Activated T-helper 17 cell treated with anti-CD3 and anti-CD28 coated beads, Interleukin-2, amount 50 U/mL, for 72 hours (primary cell): Measurements from ENCODE around the gene PRRC1. TPM values are rescaled to one million over a fixed set of nuclear protein-coding genes. Genes with fewer than 3 reads are reported as not detected.

Experiments
- ATAC-seq: fragments of 150-1000 bp; cut with Tn5 transposase; replicated peaks from 2 replicates; pipeline ENCODE4 v1.10.0; 2021; ENCODE audit warnings: mild to moderate bottlenecking, moderate library complexity
- H3K27ac Mint-ChIP-seq: one replicate; pipeline ENCODE4 v1.8.0; 2022; ENCODE audit warnings: mixed read lengths
- H3K27me3 Mint-ChIP-seq: one replicate; pipeline ENCODE4 v1.8.0; 2022; ENCODE audit warnings: mixed read lengths
- H3K36me3 Mint-ChIP-seq: one replicate; pipeline ENCODE4 v1.8.0; 2022; ENCODE audit warnings: low read depth, mild to moderate bottlenecking, mixed read lengths
- H3K4me1 Mint-ChIP-seq: one replicate; pipeline ENCODE4 v1.8.0; 2022; ENCODE audit warnings: mixed read lengths
- H3K4me3 Mint-ChIP-seq: one replicate; pipeline ENCODE4 v1.8.0; 2022; ENCODE audit warnings: mild to moderate bottlenecking, mixed read lengths
- H3K9me3 Mint-ChIP-seq: one replicate; pipeline ENCODE4 v1.8.0; 2022; ENCODE audit warnings: mixed read lengths
- total RNA-seq, 2 donors: library from RNA; stranded (reverse); gene quantifications; one replicate each; pipeline ENCODE4 v1.2.3, GENCODE V29; 2022

The PRRC1 gene
- total RNA-seq, 2 donors from 2014 or later = 31.3 to 39.1 TPM

DNA sequence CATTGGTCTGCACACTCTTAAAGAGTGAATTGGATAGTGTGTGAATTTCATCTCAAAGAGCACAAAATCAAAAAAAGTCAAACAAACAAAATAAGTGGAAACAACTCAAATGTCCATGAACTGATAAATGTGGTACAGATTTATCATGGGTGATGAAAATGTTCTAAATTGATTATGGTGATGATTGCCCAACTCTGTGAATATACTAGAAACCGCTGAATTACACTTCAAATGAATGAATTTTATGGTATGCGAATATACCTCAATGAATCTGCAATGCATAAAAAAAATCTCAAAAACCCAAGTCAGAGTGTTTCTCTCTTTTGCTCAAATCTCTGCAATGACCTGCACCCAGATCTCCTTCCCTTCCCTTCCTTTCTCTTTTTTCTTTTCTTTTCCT, 64.0 kb downstream of the PRRC1 start:
- Mint-ChIP-seq H3K27ac (no peak overlapping the region), H3K4me3 (no peak overlapping the region), H3K9me3 (no peaks in the 10 kb centered on the region), H3K4me1 (no peaks in the 10 kb centered on the region), H3K36me3 (no peaks in the 10 kb centered on the region), H3K27me3 (peaks cover 3% of the 10 kb centered on the region)
- no peak for ATAC-seq

DNA sequence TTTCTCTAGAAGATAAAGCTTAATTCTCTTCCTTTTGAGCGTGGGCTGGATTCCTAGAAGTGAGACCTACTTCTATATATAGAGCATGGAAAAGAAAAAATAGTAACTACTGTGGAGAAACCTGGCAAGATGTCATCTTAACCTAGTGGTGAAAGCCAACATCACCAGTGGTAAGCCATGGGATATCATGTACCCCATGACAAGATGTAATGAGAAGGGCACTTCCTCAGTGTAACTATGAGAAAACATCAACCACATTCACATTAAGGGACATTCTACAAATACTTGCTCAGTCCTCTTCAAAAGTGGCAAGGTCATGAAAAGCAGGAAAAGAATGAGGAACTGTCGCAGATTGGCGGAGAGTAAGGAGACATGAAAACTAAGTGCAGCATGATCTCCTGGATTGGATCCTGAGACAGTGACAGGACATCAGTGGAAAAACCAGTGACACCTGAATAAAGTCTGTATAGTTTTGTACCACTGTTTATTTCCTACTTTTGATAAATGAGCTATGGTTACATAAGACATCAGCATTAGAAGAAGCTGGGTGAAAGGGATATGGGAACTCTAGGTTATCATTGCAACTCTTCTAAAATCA, 65.4 kb downstream of the PRRC1 start:
- no peaks in the 10 kb centered on the region for H3K4me1 Mint-ChIP-seq
- no peak overlapping the region for H3K27ac Mint-ChIP-seq
- peaks cover 3% of the 10 kb centered on the region for H3K27me3 Mint-ChIP-seq
- H3K4me3 Mint-ChIP-seq = no peak overlapping the region
- H3K9me3 Mint-ChIP-seq = no peaks in the 10 kb centered on the region
- ATAC-seq = no peak
- H3K36me3 Mint-ChIP-seq = no peaks in the 10 kb centered on the region

DNA sequence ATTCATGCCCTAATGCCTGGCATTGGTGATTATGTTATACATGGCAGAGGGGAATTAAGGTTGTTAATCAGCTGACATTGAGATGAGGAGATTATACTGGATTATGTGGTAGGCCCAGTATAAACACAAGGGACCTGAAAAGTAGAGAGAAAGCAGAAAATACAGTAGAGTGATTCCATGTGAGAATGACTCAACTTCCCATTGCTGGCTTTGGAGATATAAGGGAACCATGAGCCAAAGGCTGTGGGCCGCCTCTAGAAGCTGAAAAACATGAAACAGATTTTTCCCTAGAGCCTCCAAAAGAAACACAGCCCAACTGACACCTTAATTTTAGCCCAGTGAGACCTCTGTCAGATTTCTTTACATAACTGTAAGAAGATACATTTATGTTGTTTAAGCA, 66.4 kb downstream of the PRRC1 start:
- Mint-ChIP-seq H3K27ac (no peak overlapping the region), H3K36me3 (no peaks in the 10 kb centered on the region), H3K4me3 (no peak overlapping the region), H3K27me3 (peaks cover 3% of the 10 kb centered on the region), H3K9me3 (no peaks in the 10 kb centered on the region), H3K4me1 (no peaks in the 10 kb centered on the region)
- no peak for ATAC-seq

DNA sequence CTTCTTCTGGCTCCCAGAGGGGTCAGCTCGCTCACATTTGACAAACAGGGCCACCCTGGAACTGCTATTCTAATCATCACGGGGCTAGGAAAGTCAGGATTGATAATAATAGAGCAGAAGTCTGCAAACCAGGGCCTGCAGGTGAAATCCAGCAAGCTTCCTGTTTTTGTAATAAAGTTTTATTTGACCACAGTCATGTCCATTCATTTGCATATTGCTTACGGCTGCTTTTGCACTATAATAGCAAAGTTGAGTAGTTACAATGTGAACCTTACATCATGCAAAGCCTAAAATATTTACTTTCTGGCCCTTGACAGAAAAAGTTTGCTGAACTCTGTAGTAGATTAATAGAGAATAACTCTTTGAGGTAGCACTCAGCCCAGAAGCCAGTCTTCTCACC, 68.2 kb downstream of the PRRC1 start:
- H3K4me1 Mint-ChIP-seq = no peaks in the 10 kb centered on the region
- H3K27me3 Mint-ChIP-seq = peaks cover 3% of the 10 kb centered on the region
- ATAC-seq = no peak
- H3K36me3 Mint-ChIP-seq = no peaks in the 10 kb centered on the region
- H3K4me3 Mint-ChIP-seq = no peak overlapping the region
- H3K9me3 Mint-ChIP-seq = no peaks in the 10 kb centered on the region
- H3K27ac Mint-ChIP-seq = no peak overlapping the region

DNA sequence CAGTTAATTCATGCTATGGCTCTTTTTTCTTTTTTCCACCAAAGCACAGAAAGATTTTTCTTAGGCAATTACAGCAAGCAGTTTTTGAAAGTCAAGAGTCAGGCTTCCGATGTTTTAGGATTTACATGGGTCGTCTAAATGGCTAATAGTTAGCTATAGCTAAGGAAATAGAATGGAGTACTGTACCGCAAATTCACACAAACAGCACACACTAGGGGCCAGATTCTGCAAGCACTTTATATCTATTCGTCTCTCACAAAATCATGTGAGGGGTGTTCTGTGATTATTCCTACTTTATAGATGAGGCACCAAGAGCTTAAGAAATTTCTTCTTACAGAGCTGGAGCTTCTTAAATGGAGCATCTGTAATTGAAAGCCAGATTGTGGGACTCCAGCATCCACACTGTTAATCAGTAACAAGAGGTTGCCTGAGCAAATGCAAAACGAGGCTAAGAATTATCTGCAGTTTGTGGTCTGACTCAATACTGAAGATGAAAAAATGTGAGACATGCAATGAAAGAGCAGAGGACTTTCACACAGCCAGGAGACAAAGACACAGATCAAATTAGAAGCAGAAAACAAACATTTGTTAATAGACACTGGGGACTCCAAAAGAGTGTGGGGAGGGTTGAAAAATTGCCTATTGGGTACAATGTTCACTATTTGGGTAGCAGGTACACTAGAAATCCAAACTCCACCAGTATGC, 68.8 kb downstream of the PRRC1 start:
- ATAC-seq = peak; percentile 56
- no peak overlapping the region for H3K4me3 Mint-ChIP-seq
- H3K9me3 Mint-ChIP-seq = no peaks in the 10 kb centered on the region
- peaks cover 3% of the 10 kb centered on the region for H3K27me3 Mint-ChIP-seq
- H3K36me3 Mint-ChIP-seq = no peaks in the 10 kb centered on the region
- H3K4me1 Mint-ChIP-seq = no peaks in the 10 kb centered on the region
- H3K27ac Mint-ChIP-seq = no peak overlapping the region

DNA sequence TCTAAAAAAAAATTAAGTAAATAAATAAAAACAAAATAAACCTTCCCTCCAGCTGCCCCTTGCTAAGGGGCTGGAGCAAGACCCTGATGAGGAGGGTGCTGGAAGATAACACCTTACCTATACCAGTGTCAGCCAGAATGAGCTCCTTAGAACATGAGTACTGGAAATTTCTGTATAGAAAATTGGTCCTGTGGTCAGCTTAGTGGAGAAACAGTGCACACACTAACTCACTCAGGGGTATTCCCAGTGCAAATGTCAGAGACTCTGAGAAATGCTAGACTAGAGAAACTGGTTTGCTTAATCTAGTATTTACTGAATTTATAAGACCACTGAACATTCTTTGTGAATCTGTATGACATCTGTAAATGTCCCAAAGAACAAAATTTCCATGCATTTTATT, 69.4 kb downstream of the PRRC1 start:
- Mint-ChIP-seq H3K4me3 (no peak overlapping the region), H3K27me3 (peaks cover 3% of the 10 kb centered on the region), H3K27ac (no peak overlapping the region), H3K9me3 (no peaks in the 10 kb centered on the region), H3K4me1 (no peaks in the 10 kb centered on the region), H3K36me3 (no peaks in the 10 kb centered on the region)
- ATAC-seq = peak; percentile 49

DNA sequence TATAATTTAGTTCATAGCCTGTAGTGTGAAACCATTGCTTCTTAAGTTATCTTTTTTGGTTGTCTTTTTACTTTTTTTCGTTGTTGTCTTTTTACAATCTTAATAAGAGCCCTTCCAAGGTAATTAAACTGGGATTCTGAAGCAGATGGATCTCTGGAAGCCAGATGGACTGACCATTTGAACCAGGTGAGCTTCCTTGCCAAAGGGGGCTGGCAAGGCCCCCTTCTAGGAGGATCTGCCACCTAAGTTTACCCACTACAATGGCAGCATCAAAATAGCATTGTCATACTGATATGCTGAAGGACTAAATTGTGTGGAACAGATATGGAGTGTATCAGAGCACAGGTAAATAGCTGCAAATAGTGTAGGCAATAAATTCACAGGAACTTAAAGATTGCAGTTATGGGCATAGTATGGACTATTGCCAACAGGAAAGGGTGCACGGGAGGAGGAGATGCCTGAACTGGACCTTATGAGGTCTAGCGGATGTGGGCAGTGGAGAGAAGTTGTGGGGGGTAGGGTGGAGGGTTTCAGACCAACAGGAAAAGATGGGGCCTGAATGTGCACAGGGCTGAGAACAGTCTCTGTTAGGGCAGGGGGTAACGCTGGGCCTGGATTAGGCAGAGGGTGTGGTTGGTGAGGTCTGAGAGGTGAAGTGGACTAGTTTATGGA, 69.9 kb downstream of the PRRC1 start:
- no peak overlapping the region for H3K4me3 Mint-ChIP-seq
- peaks cover 3% of the 10 kb centered on the region for H3K27me3 Mint-ChIP-seq
- H3K4me1 Mint-ChIP-seq = no peaks in the 10 kb centered on the region
- no peaks in the 10 kb centered on the region for H3K9me3 Mint-ChIP-seq
- H3K36me3 Mint-ChIP-seq = no peaks in the 10 kb centered on the region
- ATAC-seq = no peak
- no peak overlapping the region for H3K27ac Mint-ChIP-seq

DNA sequence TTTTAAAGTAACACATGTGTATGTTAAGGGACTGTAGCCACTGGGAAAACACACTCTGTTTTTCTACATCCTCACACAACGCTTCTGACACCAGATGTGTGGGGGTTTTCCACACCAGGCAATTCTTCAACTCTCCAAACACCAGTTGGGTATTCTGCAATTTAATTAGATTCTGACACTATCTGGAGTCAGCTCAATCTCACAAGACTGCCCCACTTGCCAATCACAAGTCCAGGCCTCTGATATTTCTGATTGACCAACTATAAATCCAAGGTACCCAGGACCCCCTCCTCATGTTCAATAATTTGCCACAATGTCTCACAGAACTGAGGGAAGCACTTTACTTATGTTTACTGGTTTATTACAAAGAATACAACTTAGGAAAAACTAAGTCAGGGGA, 70.9 kb downstream of the PRRC1 start:
- Mint-ChIP-seq H3K9me3 (no peaks in the 10 kb centered on the region), H3K4me1 (no peaks in the 10 kb centered on the region)
- ATAC-seq = no peak

DNA sequence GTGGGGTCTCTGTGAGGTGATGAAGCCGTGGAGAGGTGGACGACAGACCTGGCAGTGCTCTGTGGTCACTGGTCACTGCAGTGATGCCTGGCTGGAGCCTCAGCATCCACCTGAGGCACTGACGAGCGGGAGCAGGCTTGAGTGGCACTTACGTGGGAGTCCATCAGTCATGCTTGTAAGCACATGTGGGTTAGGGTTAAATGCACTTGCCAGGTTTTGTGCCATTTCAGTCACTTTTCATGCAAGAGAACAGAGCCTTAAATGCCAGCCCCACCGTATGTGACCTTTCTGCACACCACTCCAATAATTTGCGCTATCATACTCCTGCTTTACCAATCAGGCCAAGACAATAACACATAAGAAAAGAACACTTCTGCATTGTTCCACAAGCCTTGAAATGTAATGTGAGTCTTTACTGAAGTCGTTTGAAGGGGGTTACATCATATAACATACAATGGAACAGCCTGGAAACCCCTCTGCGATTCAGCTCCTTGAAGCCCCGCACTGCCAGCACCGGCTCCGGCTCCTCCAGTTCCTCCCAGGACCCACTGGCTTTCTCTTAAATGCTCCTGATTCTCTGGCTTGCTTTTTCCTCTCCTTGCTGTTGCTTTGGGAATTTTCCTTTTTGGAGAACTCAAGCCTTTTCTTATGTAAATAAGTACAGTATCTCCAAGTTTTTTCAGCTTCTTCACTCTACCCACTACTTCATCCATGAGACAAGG, 72.0 kb downstream of the PRRC1 start:
- no peaks in the 10 kb centered on the region for H3K36me3 Mint-ChIP-seq
- H3K4me1 Mint-ChIP-seq = no peaks in the 10 kb centered on the region
- no peak overlapping the region for H3K27ac Mint-ChIP-seq
- no peak overlapping the region for H3K4me3 Mint-ChIP-seq
- H3K9me3 Mint-ChIP-seq = no peaks in the 10 kb centered on the region
- no peak for ATAC-seq
- H3K27me3 Mint-ChIP-seq = peaks cover 7% of the 10 kb centered on the region

More for the DNA sequence above, 70.9 kb downstream of the PRRC1 start:
- Mint-ChIP-seq H3K4me3 (no peak overlapping the region), H3K27me3 (peaks cover 3% of the 10 kb centered on the region), H3K27ac (no peak overlapping the region), H3K36me3 (no peaks in the 10 kb centered on the region)

DNA sequence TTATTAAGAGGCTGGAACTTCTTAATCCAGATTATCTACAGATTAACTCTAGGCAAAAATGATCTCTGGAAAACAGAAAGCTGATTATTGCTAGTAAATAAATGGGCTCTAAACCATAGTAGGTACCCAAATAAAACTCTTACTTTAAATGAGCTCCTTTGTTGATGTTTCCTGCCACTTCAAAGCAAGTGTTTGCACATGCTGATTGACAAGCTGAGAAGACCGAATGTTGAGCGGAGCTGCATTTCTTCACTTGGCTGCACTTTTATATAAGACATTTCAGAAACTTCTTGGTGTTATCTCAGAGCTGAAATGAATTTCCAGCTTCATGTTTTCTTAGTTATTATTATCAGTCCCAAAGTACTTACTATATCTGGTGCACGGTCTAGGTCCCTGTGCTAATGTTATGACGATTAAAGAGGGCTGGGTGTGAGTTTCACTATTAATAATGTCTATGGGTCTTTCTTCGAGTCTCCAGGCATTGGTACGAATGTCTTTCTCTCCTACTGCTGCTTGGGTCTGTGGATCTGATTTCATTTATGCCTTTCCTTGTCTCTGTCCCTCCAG, 72.8 kb downstream of the PRRC1 start:
- H3K4me3 Mint-ChIP-seq = no peak overlapping the region
- no peaks in the 10 kb centered on the region for H3K4me1 Mint-ChIP-seq

DNA sequence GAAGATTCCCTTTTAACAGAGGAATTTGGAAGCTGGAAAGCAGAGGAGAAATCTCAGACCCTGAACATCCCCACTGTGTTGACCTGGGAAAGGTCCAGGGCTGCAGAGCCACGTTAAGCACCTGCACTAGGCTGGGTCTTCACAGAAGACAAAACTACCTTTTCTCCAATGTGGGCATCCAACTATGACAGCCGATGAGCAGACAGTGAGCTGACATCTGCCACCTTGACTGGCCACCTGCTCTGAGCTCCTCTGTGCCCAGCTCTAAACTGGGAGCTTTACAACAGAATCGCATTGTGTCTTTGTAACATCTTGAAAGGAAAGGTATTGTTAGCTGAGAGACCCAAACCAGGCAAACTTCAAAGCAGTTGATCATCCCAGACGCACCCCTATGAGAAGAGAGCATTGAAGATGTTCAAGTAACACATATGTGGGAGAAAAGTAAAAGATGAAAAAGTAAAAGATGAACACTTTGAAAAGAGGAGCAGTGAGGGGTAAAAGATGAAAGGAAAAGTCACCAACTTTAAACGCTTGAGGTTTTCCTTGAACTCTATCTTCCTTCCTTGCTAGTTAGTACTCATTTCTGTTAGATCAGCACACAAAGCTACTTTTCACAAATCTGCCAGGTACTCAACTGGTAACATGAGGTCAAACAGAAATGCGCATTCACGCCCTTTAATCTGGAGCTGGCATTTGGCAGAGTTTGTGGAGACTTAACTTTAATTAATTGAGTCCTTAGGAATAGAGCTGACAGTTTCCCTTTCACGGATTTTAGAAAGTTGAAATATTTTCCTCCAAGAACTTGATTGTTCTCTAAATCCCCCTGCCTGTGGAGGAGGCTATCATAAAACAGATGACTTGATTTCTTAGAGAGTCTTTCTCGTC, 78.3 kb downstream of the PRRC1 start:
- peaks cover 10% of the 10 kb centered on the region for H3K27me3 Mint-ChIP-seq
- H3K9me3 Mint-ChIP-seq = no peaks in the 10 kb centered on the region
- H3K36me3 Mint-ChIP-seq = no peaks in the 10 kb centered on the region
- H3K4me3 Mint-ChIP-seq = no peak overlapping the region
- no peak overlapping the region for H3K27ac Mint-ChIP-seq
- no peaks in the 10 kb centered on the region for H3K4me1 Mint-ChIP-seq
- ATAC-seq = no peak

More for the DNA sequence above, 72.8 kb downstream of the PRRC1 start:
- Mint-ChIP-seq H3K36me3 (no peaks in the 10 kb centered on the region), H3K27me3 (peaks cover 7% of the 10 kb centered on the region), H3K27ac (no peak overlapping the region), H3K9me3 (no peaks in the 10 kb centered on the region)
- ATAC-seq = no peak

DNA sequence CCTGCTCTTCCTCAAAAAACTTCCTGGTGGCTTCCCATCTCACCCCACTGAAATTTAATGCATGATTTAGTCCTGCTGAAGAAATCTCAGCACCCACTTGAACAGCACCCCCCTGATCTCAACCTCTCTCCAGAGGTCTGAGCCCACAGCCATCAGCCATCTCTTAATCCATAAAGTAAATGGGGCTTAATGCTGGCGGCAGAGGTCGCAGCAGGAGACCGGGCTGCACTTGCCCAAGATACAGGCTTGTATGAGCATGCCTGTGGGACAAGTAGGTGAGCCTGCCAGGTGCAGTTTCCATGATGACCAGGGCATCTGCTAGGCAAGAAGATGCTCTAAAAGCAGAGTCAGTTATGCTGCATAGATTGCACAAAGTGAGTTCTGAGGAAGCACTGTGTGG, 79.1 kb downstream of the PRRC1 start:
- no peaks in the 10 kb centered on the region for H3K4me1 Mint-ChIP-seq
- ATAC-seq = no peak
- H3K36me3 Mint-ChIP-seq = no peaks in the 10 kb centered on the region
- no peak overlapping the region for H3K4me3 Mint-ChIP-seq
- H3K27me3 Mint-ChIP-seq = peaks cover 10% of the 10 kb centered on the region
- no peak overlapping the region for H3K27ac Mint-ChIP-seq
- no peaks in the 10 kb centered on the region for H3K9me3 Mint-ChIP-seq

DNA sequence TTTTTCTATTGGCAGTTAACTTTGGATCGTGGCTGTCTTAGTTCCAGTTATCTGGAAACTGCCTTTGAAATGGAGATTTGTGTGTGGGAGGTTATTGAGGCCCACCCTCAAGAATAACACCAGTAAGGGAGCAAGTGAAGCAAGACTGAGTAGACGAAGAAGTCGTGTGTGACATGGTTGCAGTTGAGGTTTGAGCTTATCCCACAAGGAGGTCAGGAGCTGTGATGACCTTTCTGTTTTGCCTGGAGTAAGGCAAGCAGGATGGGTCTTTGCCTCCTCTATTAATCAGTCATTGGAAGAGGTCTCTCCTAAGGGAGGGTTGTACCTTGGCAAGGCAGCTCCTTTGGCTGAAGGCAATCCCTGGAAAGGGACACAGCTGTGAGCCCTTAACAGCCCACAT, 81.9 kb downstream of the PRRC1 start:
- Mint-ChIP-seq H3K4me3 (no peak overlapping the region), H3K4me1 (no peaks in the 10 kb centered on the region), H3K9me3 (no peaks in the 10 kb centered on the region), H3K36me3 (no peaks in the 10 kb centered on the region), H3K27me3 (peaks cover 6% of the 10 kb centered on the region), H3K27ac (no peak overlapping the region)
- ATAC-seq = no peak

DNA sequence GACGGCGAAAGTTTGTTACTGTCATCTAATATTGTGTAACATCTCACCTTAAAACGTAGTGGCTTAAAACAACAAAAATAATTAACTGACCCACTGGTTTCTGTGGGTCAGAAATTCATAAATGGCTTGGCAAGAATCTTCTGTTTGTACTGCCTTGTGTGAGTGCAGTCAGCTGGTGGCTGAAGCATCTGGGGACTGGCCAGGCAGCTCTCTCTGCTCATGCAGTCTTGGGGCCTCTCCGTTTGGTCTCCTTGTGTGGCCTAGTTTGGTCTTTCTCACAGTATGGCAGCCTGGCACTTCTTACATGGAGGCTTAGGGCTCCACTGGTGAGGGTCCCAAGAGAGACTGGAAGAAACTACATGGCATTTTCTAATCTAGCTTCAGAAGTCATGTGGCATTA, 82.4 kb downstream of the PRRC1 start:
- H3K4me1 Mint-ChIP-seq = no peaks in the 10 kb centered on the region
- no peak overlapping the region for H3K27ac Mint-ChIP-seq
- no peak overlapping the region for H3K4me3 Mint-ChIP-seq
- no peak for ATAC-seq
- H3K27me3 Mint-ChIP-seq = peaks cover 6% of the 10 kb centered on the region
- no peaks in the 10 kb centered on the region for H3K36me3 Mint-ChIP-seq
- no peaks in the 10 kb centered on the region for H3K9me3 Mint-ChIP-seq
